Glutamatergic neuron (in vitro differentiated cells): ENCODE data around the gene TYRP1. TPM values are rescaled to one million over a fixed set of nuclear protein-coding genes. Genes with fewer than 3 reads are reported as not detected.

ENCODE experiments used
- DNase-seq: peaks from one replicate; pipeline ENCODE4 v3.0.0; 2022
- H3K27ac Mint-ChIP-seq: one replicate; pipeline ENCODE4 v1.8.0; 2020; ENCODE audit warnings: mild to moderate bottlenecking, mixed read lengths, inconsistent platforms; ENCODE audit not compliant: unreplicated experiment
- H3K27me3 Mint-ChIP-seq: one replicate; pipeline ENCODE4 v1.8.0; 2020; ENCODE audit warnings: mild to moderate bottlenecking, moderate library complexity, mixed read lengths, inconsistent platforms; ENCODE audit not compliant: unreplicated experiment
- H3K36me3 Mint-ChIP-seq: one replicate; pipeline ENCODE4 v1.8.0; 2020; ENCODE audit warnings: mild to moderate bottlenecking, mixed read lengths, inconsistent platforms; ENCODE audit not compliant: unreplicated experiment
- H3K4me1 Mint-ChIP-seq: one replicate; pipeline ENCODE4 v1.8.0; 2020; ENCODE audit warnings: mild to moderate bottlenecking, low read depth, mixed read lengths, inconsistent platforms; ENCODE audit not compliant: unreplicated experiment
- H3K4me3 Mint-ChIP-seq: one replicate; pipeline ENCODE4 v1.8.0; 2020; ENCODE audit warnings: mild to moderate bottlenecking, mixed read lengths, inconsistent platforms; ENCODE audit not compliant: unreplicated experiment
- H3K9me3 Mint-ChIP-seq: one replicate; pipeline ENCODE4 v1.8.0; 2020; ENCODE audit warnings: mild to moderate bottlenecking, moderate library complexity, mixed read lengths, inconsistent platforms; ENCODE audit not compliant: unreplicated experiment
- CTCF ChIP-seq: fragments of 200-600 bp; sonication (generic); IDR thresholded peaks from one replicate; pipeline ENCODE4 v1.5.0; 2021; ENCODE audit not compliant: partially characterized antibody, unreplicated experiment
- total RNA-seq: library from RNA; stranded (reverse); fragmentation: NEBNext Ultra II Directional; extraction: Animal tissue kit (Norgen Biotek cat#: 25700); gene quantifications from one replicate; pipeline ENCODE4 v1.2.1, GENCODE V29; 2021; ENCODE audit not compliant: unreplicated experiment

The TYRP1 gene
- total RNA-seq, 1 donor from 2014 or later, result not detected

- peaks cover 19% of the 10 kb centered on the region for H3K4me1 Mint-ChIP-seq
- no peak for TF ChIP-seq CTCF
- H3K4me3 Mint-ChIP-seq, result no peak overlapping the region
- H3K36me3 Mint-ChIP-seq, result peaks cover 5% of the 10 kb centered on the region
- H3K9me3 Mint-ChIP-seq, result no peaks in the 10 kb centered on the region
- H3K27ac Mint-ChIP-seq, result no peak overlapping the region
- H3K27me3 Mint-ChIP-seq, result no peaks in the 10 kb centered on the region
- DNase-seq, result no peak
Observed at GRCh38 chr9:12732971-12733370, 39.8 kb downstream of the TYRP1 start.

GRCh38 chr9:12735665-12736064, 42.5 kb downstream of the TYRP1 start:
- Mint-ChIP-seq H3K4me1 (peaks cover 20% of the 10 kb centered on the region), H3K27ac (no peak overlapping the region), H3K36me3 (peaks cover 5% of the 10 kb centered on the region), H3K4me3 (no peak overlapping the region), H3K9me3 (no peaks in the 10 kb centered on the region), H3K27me3 (no peaks in the 10 kb centered on the region)
- TF ChIP-seq CTCF, result no peak
- no peak for DNase-seq

- TF ChIP-seq CTCF, result no peak
- DNase-seq, result no peak
- H3K27me3 Mint-ChIP-seq, result no peaks in the 10 kb centered on the region
- no peaks in the 10 kb centered on the region for H3K9me3 Mint-ChIP-seq
- peaks cover 20% of the 10 kb centered on the region for H3K4me1 Mint-ChIP-seq
- H3K27ac Mint-ChIP-seq, result peak overlapping the region; percentile 87
- H3K36me3 Mint-ChIP-seq, result peaks cover 8% of the 10 kb centered on the region
- H3K4me3 Mint-ChIP-seq, result peak overlapping the region; percentile 41
Observed at GRCh38 chr9:12737871-12738270, 44.7 kb downstream of the TYRP1 start.

DNA sequence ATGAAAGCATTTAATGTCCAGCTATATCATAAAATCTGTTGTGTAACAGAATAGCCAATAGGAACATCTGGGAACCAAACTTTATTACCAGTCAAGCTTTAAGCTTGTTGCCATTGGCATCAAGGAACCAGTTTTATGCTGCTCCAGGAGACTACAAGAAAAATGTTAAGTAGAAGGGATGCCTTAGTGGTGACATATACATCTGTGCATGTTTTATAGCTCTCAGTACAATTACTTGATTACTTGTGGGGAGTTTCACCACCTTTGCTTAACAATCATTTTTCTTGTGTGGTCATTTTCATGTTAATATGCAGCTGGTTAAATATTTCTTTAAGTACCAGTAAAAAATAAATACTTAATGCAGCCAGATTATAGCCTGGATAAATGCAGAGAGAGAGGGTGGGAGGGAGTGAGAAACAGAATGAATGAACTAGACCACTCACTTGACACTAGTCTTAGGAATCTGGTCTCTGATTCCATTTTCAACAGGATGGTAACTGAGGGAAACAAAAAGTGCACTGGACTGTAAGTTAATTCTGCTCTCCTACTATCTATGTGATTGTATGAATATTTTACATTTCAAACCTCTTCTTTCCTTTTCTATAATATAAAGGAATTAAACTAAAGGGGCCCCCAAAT, 45.9 kb downstream of the TYRP1 start:
- H3K9me3 Mint-ChIP-seq, result no peaks in the 10 kb centered on the region
- H3K4me3 Mint-ChIP-seq, result no peak overlapping the region
- peaks cover 9% of the 10 kb centered on the region for H3K36me3 Mint-ChIP-seq
- H3K27me3 Mint-ChIP-seq, result no peaks in the 10 kb centered on the region
- no peak overlapping the region for H3K27ac Mint-ChIP-seq
- no peak for TF ChIP-seq CTCF
- peaks cover 20% of the 10 kb centered on the region for H3K4me1 Mint-ChIP-seq
- no peak for DNase-seq

- peaks cover 2% of the 10 kb centered on the region for H3K9me3 Mint-ChIP-seq
- H3K27ac Mint-ChIP-seq, result no peak overlapping the region
- no peak for DNase-seq
- no peak for TF ChIP-seq CTCF
- no peak overlapping the region for H3K4me3 Mint-ChIP-seq
- peaks cover 16% of the 10 kb centered on the region for H3K4me1 Mint-ChIP-seq
- no peaks in the 10 kb centered on the region for H3K27me3 Mint-ChIP-seq
- H3K36me3 Mint-ChIP-seq, result peaks cover 4% of the 10 kb centered on the region
Observed at GRCh38 chr9:12740845-12741244, 47.7 kb downstream of the TYRP1 start.
